Kasumi-1 (cell line): ENCODE measurements around the gene TRAF1.

ENCODE experiments used
- DNase-seq, 2 experiments: peaks; one replicate each; lab custom pipeline; 2025; lab: John Stamatoyannopoulos, UW

Gene TRAF1

GRCh38 chr9:120889606-120890271, 36.9 kb downstream of the TRAF1 start:
- DNase-seq, result no peak

GRCh38 chr9:120888626-120889025, 38.0 kb downstream of the TRAF1 start:
- no peak for DNase-seq

DNA sequence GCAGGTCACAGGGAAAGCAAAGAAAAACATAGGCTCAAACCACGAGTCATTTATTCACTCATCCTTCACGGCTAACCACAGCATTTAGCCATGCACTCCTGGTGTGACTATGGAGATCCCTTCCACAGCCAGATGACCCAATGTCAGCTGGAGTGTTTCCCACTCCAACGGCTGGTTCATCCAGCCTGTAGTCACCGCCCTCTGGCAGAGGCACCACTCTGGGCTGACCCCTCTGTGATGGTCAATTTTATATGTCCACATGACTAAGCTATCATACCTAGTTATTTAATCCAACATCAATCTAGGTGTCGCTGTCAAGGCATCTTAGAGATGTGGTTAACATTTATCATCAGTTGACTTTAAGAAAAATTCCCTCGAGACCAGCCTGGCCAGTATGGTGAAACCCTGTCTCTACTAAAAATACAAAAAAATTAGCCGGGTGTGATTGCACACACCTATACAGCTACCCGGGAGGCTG, 40.1 kb downstream of the TRAF1 start:
- no peak for DNase-seq

DNA sequence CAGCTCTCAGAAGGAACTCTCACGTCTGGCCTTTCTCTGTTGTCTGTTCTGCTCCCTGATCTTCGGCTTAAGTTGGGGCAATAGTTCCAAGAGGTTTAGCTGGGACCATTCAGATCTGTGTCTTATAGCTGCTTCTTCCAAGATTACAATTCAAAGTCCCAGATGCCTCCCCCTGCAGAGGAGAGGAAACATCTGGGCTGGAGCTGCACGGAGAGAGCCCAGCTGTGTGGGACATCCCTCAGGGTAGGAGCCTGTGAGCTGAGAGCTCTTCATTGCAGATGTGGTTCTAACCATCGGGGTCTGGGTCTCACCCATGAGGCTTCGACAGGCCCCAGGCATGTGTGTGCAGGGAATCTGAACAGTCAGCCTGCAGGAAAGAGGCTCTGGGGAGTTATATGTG, 40.6 kb downstream of the TRAF1 start:
- DNase-seq, result peak; percentile 83 to 90

DNA sequence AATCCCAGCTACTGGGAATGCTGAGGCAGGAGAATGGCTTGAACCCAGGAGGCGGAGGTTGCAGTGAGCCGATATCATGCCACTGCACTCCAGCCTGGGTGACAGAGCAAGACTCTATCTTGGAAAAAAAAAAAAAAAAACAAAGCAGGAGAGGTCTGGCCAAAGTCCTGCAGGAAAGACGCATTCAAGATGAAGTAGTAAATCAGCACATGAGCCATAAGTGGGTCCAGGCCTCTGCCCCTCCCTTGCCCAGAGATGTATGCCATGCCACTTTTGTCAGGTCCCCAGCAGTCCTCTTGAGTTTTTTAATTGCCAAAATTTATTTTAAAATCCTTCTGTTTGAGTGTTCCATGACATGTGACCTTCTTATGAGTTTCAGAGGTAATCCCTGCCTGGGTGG, 41.1 kb downstream of the TRAF1 start:
- DNase-seq, result no peak

DNA sequence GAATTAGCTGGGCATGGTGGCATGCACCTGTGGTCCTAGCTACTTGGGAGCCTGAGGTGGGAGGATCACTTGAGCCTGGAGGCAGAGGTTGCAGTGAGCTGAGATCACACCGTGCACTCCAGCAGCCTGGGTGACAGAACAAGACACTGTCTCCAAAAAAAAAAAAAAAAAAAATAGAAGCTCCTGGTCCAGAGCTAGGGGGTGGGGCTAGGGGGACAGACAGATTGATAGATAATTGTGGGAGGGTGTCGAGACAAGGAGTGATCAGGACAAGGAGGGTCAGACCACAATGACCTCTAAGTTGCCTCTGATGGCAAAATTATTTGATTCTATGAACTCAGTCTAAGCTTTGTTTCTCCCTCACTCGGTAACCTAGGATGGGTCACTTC, 43.0 kb downstream of the TRAF1 start:
- no peak for DNase-seq

GRCh38 chr9:120882935-120883607, 43.5 kb downstream of the TRAF1 start:
- no peak for DNase-seq

DNA sequence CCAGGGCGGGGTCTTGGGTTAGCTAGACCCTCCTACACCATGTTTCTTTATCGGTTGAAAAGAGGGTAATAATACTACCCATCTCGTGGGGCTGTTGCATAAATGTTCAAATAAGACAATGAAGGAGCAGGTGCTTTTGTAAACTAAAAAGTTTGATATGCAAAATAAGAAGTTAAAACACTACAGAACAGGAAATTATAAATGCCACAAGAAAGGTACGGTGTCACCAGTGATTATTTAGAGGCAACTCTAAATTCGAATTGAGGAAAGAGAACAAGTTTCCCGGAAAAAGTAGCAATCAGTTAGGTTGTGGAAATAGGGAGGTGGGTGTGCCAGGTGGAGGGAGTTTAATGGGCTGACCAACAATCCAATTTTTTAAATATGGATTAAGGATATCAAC, 47.1 kb downstream of the TRAF1 start:
- no peak for DNase-seq

DNA sequence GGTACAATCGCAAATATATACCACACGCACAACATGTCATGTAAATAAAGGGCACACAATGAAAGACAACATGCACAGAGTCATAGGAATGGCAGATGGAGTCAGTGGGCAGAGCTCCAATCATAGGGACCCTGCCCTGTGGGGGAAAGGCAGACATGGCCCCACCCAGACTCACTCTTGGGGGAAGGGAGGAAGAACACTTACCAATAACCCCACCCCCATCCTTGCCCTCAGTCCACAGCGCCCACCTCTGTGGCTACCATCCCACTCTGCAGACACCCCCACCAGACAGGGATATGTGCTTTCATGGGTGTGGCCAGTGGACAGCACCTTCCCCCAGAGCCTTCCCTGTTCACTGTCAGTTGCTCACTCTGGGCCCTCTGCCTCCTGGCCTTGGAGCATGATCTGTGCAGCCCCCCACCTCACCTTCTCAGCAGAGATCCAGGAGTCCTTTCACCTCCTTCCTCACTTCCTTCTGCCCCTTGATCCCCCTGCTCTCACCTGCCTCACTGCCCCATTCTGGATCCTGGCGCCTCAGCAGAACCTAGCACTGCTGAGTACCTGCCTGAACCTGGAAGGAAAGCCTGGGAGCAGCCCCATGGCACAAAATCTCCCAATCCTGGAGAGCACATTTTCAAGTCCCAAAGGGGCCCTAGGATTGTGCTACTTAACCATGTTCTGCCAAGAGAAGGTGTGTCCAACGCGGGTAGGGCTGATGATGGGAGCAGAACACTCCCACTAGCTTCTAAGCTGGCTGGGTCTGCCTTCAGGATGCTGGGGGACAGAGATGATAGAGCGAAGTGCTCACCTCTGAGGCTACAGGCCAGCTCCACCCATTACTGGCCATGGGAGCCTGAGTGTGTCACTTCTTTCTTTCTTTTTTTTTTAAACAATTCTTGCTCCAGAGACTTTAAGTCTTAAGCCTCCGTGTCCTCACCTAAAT, 48.1 kb downstream of the TRAF1 start:
- no peak for DNase-seq

DNA sequence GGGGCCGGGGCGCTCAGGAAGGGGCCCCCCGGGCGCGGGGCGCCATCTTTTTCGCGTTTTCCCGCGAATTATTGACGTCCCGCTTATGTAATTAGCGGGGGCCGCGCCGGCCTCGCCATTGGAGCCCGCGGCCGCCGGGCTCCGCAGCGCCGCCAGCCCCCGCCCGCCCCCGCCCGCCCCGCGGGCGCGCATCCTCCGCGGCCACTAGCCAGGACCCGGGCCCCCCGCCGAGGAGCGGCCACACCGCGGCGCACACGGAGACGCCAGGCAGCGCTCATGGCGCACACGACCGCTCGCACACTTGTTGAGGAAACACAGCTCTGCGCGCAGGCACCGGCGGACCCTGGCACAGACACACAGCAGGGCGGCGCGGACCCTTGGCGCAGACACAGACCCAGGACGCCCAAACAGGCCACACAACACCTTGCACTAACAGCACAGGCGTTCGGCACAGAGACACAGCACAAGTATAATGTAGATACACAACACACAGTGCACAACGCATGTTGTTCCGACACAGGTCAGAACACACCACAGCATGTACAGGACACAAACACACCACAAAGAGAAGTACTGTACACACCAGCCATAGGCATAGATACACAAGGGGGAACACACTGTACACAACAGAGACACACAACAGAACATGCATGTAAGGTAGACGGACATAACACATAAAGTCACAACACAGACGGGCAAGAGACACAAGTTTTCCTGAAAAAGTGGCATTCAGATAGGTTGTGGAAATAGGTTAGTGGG, 49.1 kb downstream of the TRAF1 start:
- DNase-seq, result peak; percentile 70 to 77

- DNase-seq, result peak in 1 of 2 experiments; percentile 60
Measured at GRCh38 chr9:120876842-120877240, 49.8 kb downstream of the TRAF1 start, which contains the start of gene PHF19. Gene PHF19, minus strand, starts transcription at chr9:120877188. Its CDS starts 2,447 bp downstream, at chr9:120874741.

GRCh38 chr9:120875954-120876841, 50.4 kb downstream of the TRAF1 start:
- DNase-seq, result peak; percentile 90

GRCh38 chr9:120875643-120875953, 51.0 kb downstream of the TRAF1 start:
- no peak for DNase-seq

DNA sequence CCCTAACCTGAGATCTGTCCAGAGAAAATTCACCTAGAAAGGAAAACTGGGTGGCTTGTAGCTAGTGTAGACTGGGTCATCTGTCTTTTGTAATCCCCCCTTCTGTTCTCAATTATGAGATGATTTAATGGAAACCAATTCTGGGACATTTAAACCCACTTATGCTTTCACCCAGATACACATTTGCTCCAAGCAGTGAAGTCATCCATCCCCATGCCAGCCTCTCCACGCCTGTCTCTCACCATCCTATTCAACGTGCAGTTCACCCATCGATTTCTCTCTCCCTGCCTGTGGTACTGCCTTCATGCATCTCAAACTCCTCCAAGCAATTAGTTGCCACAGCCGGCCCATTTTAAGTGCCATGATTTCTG, 51.4 kb downstream of the TRAF1 start:
- DNase-seq, result no peak

DNA sequence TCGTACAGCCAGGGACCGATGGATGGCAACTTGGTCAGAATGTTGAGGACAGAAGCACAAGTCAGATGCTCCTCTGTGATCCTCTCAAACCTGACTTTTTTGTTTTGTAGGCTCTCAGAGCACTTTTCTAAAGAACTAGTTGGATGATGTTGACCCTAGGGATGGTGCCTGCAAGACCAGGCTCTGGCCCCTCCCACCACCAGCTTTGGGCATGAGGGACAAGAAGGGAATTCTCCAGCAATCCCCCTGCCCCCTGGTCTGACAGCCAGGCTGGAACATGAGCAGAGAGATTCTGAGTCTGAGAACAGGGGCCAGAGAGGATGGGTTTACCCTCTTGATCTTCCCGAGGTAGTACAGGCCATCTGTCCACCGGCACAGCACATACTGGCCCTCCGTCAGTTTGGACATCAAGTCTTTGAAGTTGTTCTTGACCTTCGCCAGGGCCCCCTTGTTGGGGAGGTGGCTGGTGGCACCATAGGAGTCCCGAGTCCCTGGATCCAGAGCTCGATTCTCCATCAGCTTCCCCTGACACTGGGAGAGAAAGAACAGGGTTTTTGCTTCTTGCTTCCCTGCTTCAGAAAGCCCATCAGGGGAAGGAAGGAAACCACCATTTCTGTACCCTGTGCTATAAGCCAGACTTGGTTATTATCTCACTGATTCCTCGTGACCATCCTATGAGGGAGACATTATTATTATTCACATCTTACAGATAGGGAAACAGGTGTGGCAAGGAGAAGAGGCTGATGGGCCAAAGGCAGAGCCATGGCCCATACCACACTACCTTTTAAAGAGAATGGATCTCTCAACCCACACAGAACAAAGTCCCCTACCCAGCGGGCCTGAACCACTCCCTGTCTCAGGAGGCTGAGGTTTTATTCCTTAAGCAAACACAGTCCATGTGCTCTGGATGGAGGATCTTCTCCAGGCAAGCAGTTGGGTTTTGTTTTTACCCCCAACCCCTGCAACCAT, 52.1 kb downstream of the TRAF1 start:
- no peak for DNase-seq

DNA sequence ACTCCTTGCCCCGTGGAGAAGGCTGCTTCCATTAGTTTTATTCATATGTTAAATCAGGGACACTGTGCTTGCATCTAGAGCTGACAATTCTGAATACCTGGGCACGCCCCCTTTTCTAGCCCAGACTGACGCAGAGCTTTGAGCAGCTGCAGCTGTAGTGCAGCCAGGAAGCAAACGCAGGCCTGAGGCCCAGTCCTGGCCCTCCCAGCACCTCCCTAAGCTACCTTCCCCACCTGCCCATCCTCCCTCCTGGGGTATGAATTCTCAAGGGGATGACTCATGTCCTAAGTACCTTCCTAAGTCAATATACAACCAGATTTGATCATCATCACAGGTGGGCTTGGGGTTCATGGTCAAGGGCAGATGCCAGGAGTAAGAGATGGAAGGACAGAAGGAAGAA, 53.1 kb downstream of the TRAF1 start:
- DNase-seq, result no peak

DNA sequence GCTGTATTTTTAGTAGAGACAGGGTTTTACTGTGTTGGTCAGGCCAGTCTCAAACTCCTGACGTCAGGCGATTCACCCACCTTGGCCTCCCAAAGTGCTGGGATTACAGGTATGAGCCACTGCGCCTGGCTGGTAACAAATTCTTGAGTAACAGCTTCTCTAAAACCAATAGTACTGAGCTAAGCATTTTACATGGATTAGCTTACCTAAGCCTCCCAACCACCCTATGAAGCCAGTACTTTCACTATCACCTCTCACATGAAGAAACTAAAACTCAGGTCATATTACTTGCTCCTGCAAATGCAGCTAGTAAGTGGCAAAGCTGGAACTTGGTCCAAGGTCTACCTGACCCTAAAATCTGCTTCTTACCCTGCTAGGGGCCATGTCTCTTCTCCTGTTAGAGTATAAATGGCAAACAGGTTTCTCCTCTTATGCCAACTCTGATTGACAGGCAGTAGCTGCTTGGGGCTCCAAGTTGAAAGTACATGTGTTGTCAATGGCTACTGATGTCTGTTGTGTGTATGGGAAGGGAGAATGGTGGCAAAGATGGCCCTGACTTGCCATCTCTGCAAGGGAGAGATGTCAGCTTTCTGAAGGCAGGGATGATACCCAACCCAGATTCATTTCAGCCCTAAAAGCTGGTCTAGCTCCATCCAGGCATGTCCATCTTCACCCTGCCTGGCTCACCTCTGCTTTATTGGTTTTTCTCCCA, 53.6 kb downstream of the TRAF1 start:
- DNase-seq, result no peak

- DNase-seq, result peak; percentile 44 to 50
Measured at GRCh38 chr9:120870206-120870605, 56.4 kb downstream of the TRAF1 start.

- DNase-seq, result no peak
Measured at GRCh38 chr9:120869726-120870125, 56.9 kb downstream of the TRAF1 start.
